ENCODE measurements around the gene SMAD3. TPM values are rescaled to one million over a fixed set of nuclear protein-coding genes. Genes with fewer than 3 reads are reported as not detected.

The SMAD3 gene
- total and polyA plus RNA-seq, 2 donors (not counting 1 experiment from before 2014, with no cell fraction given): 55.9 to 163 TPM

- peak overlapping the region; percentile 89 for H3K27ac Mint-ChIP-seq
- no peaks in the 10 kb centered on the region for H3K9me3 ChIP-seq (ENCODE audit: control extremely low read depth in 1 of 3, control insufficient read depth in 2 of 3, insufficient read depth in 1 of 3, low read length in 2 of 3)
- no peaks in the 10 kb centered on the region for H3K27me3 ChIP-seq (replicated peaks in 1 of 4; ENCODE audit: control extremely low read depth in 1 of 4, control insufficient read depth in 3 of 4, insufficient read depth in 4 of 4, low read length in 3 of 4)
- H3K27ac ChIP-seq (ENCODE audit: low read length in 2 of 2): peak overlapping the region; percentile 75 to 89
- peaks cover 3 to 16% of the 10 kb centered on the region in 2 experiments for H3K36me3 ChIP-seq (replicated peaks in 1 of 2; ENCODE audit: control extremely low read depth in 1 of 2, control insufficient read depth in 1 of 2, extremely low read depth in 1 of 2, insufficient read depth in 2 of 2, low read length in 1 of 2)
- peaks cover 92% of the 10 kb centered on the region for H4K20me1 ChIP-seq (ENCODE audit: control insufficient read depth, insufficient read depth, low read length, poor library complexity, severe bottlenecking)
- POLR2A ChIA-PET: interaction anchor here (0.6 to 1.6 kb wide), 4 partner anchors 14 to 56 kb away, joined by 3 to 5 read pairs (median 4); no protein-coding TSS in a partner anchor
- H3K9me3 Mint-ChIP-seq (ENCODE audit: insufficient read depth): no peaks in the 10 kb centered on the region
- H3K4me3 ChIP-seq (ENCODE audit: control extremely low read depth in 1 of 5, extremely low read depth in 1 of 5, insufficient read depth in 1 of 5, low read depth in 2 of 5, low read length in 4 of 5): peak overlapping the region in 2 of 5 experiments; percentile 9 to 42
- H3K27me3 Mint-ChIP-seq: no peaks in the 10 kb centered on the region
- ATAC-seq (ENCODE audit: low read depth) (no peak), DNase-seq (no peak)
- no peak for TF ChIP-seq EZH2 (IDR thresholded peaks at IDR 0.05; ENCODE audit: borderline replicate concordance, insufficient read depth, low read depth, low read length, poor library complexity, severe bottlenecking)
- TF ChIP-seq CTCF (IDR thresholded peaks at IDR 0.05): no peak
- peak overlapping the region; percentile 73 for H3K4me2 ChIP-seq (replicated peaks; ENCODE audit: low read depth, low read length, poor library complexity, severe bottlenecking)
- peak overlapping the region; percentile 32 for H2AFZ ChIP-seq (ENCODE audit: insufficient read depth, low read depth, low read length, poor library complexity, severe bottlenecking)
- CTCF ChIA-PET: interaction anchor here (1.0 to 1.7 kb wide), 5 partner anchors 13 to 188 kb away, joined by 4 to 7 read pairs (median 4); partner anchors contain the start of gene SMAD3
- H3K9ac ChIP-seq (ENCODE audit: low read length): peak overlapping the region; percentile 54
- H3K4me1 ChIP-seq (ENCODE audit: control insufficient read depth in 2 of 2, insufficient read depth in 2 of 2, low read length in 2 of 2): peaks cover 82 to 85% of the 10 kb centered on the region in 2 donors
- H3K4me3 Mint-ChIP-seq: peak overlapping the region; percentile 77
- intact Hi-C loops (cut with micrococcal nuclease): no loop called here
- peaks cover 100% of the 10 kb centered on the region for H3K79me2 ChIP-seq (ENCODE audit: control insufficient read depth, insufficient read depth, low read length)
- 77% methylated on average over 4 of the region's 4 CpGs for WGBS (ENCODE audit: insufficient coverage)
- H3K4me1 Mint-ChIP-seq: peaks cover 93% of the 10 kb centered on the region
Measured at GRCh38 chr15:67134871-67135492, 69.6 kb downstream of the SMAD3 start.

- ChIA-PET CTCF (interaction anchor here (0.8 to 1.7 kb wide), 3 partner anchors 54 to 189 kb away, joined by 4 to 7 read pairs (median 5); no protein-coding TSS in a partner anchor), POLR2A (interaction anchor here (0.6 to 0.7 kb wide), 3 partner anchors 14 to 56 kb away, joined by 3 to 5 read pairs (median 3); no protein-coding TSS in a partner anchor)
- intact Hi-C loops (cut with micrococcal nuclease): no loop called here
Measured at GRCh38 chr15:67135494-67135893, 70.1 kb downstream of the SMAD3 start.

More at GRCh38 chr15:67135494-67135893, 70.1 kb downstream of the SMAD3 start:
- peak overlapping the region; percentile 5 for H3K4me3 Mint-ChIP-seq
- H3K4me2 ChIP-seq (replicated peaks; ENCODE audit: low read depth, low read length, poor library complexity, severe bottlenecking): no peak overlapping the region
- H3K4me1 Mint-ChIP-seq: peaks cover 94% of the 10 kb centered on the region
- 100% methylated on average over 3 of the region's 4 CpGs for WGBS (ENCODE audit: insufficient coverage)
- H3K27ac ChIP-seq (ENCODE audit: low read length in 2 of 2): peak overlapping the region; percentile 75 to 89
- no peak for DNase-seq
- peaks cover 86 to 91% of the 10 kb centered on the region in 2 donors for H3K4me1 ChIP-seq (ENCODE audit: control insufficient read depth in 2 of 2, insufficient read depth in 2 of 2, low read length in 2 of 2)
- no peak overlapping the region for H3K4me3 ChIP-seq (ENCODE audit: control extremely low read depth in 1 of 5, extremely low read depth in 1 of 5, insufficient read depth in 1 of 5, low read depth in 2 of 5, low read length in 4 of 5)
- no peaks in the 10 kb centered on the region for H3K27me3 ChIP-seq (replicated peaks in 1 of 4; ENCODE audit: control extremely low read depth in 1 of 4, control insufficient read depth in 3 of 4, insufficient read depth in 4 of 4, low read length in 3 of 4)
- H3K36me3 ChIP-seq (replicated peaks in 1 of 2; ENCODE audit: control extremely low read depth in 1 of 2, control insufficient read depth in 1 of 2, extremely low read depth in 1 of 2, insufficient read depth in 2 of 2, low read length in 1 of 2): peaks cover 3 to 16% of the 10 kb centered on the region in 2 experiments
- peaks cover 100% of the 10 kb centered on the region for H3K79me2 ChIP-seq (ENCODE audit: control insufficient read depth, insufficient read depth, low read length)
- no peaks in the 10 kb centered on the region for H3K27me3 Mint-ChIP-seq
- no peaks in the 10 kb centered on the region for H3K9me3 Mint-ChIP-seq (ENCODE audit: insufficient read depth)
- H3K9me3 ChIP-seq (ENCODE audit: control extremely low read depth in 1 of 3, control insufficient read depth in 2 of 3, insufficient read depth in 1 of 3, low read length in 2 of 3): no peaks in the 10 kb centered on the region
- H4K20me1 ChIP-seq (ENCODE audit: control insufficient read depth, insufficient read depth, low read length, poor library complexity, severe bottlenecking): peaks cover 92% of the 10 kb centered on the region
- no peak for ATAC-seq (ENCODE audit: low read depth)
- TF ChIP-seq CTCF (IDR thresholded peaks at IDR 0.05) (no peak), EZH2 (IDR thresholded peaks at IDR 0.05; ENCODE audit: borderline replicate concordance, insufficient read depth, low read depth, low read length, poor library complexity, severe bottlenecking) (no peak)
- no peak overlapping the region for H2AFZ ChIP-seq (ENCODE audit: insufficient read depth, low read depth, low read length, poor library complexity, severe bottlenecking)
- no peak overlapping the region for H3K9ac ChIP-seq (ENCODE audit: low read length)
- peak overlapping the region; percentile 16 for H3K27ac Mint-ChIP-seq
